WTC11 (cell line): ENCODE data around the gene CERS1. TPM values are rescaled to one million over a fixed set of nuclear protein-coding genes. Genes with fewer than 3 reads are reported as not detected.

ENCODE experiments used
- ATAC-seq: fragments of 200-7000 bp; cut with Tn5 transposase; 2 replicates; pipeline ENCODE4 v1.10.0; 2021; ENCODE audit warnings: mild to moderate bottlenecking, moderate library complexity
- CTCF ChIA-PET: fragments of 300-600 bp; sonication (Branson Sonifier 250); formaldehyde crosslinking; loops from one replicate; lab custom pipeline; 2021; ENCODE audit warnings: antibody characterized with exemption; lab: Charles Lee
- POLR2A ChIA-PET: fragments of 350-600 bp; sonication (Branson Sonifier 250); formaldehyde crosslinking; loops from one replicate; lab custom pipeline; 2021; ENCODE audit warnings: antibody characterized with exemption; lab: Charles Lee
- DNase-seq: peaks from one replicate; pipeline ENCODE4 v3.0.0; 2021; ENCODE audit warnings: low spot score
- H3K27ac Mint-ChIP-seq: 2 replicates; pipeline ENCODE4 v1.8.0; 2021; ENCODE audit warnings: mixed read lengths
- H3K27me3 Mint-ChIP-seq: 2 replicates; pipeline ENCODE4 v1.8.0; 2021; ENCODE audit warnings: low read depth, mild to moderate bottlenecking, moderate library complexity, mixed read lengths
- H3K36me3 Mint-ChIP-seq: 2 replicates; pipeline ENCODE4 v1.8.0; 2021; ENCODE audit warnings: mixed read lengths
- H3K4me1 Mint-ChIP-seq: 2 replicates; pipeline ENCODE4 v1.8.0; 2022; ENCODE audit warnings: mixed read lengths
- H3K4me3 Mint-ChIP-seq: 2 replicates; pipeline ENCODE4 v1.8.0; 2021; ENCODE audit warnings: mild to moderate bottlenecking, moderate library complexity, mixed read lengths
- H3K9me3 Mint-ChIP-seq: 2 replicates; pipeline ENCODE4 v1.8.0; 2021; ENCODE audit warnings: mixed read lengths
- CREM ChIP-seq: sonication (generic); formaldehyde crosslinking; IDR thresholded peaks from 2 replicates; pipeline ENCODE4 v1.8.1; 2022; ENCODE audit warnings: mild to moderate bottlenecking, missing genetic modification reagents, moderate library complexity
- FOXJ3 ChIP-seq: sonication (generic); formaldehyde crosslinking; IDR thresholded peaks from 2 replicates; pipeline ENCODE4 v1.9.0; 2021; ENCODE audit warnings: missing genetic modification reagents, mild to moderate bottlenecking, borderline replicate concordance
- GABPB1 ChIP-seq: sonication (generic); formaldehyde crosslinking; IDR thresholded peaks from 2 replicates; pipeline ENCODE4 v1.8.1; 2023; ENCODE audit warnings: mild to moderate bottlenecking, missing genetic modification reagents
- GTF2I ChIP-seq: fragments of 250-450 bp; sonication (Bioruptor Pico); conservative IDR thresholded peaks from 2 replicates; pipeline ENCODE4 v1.4.0; 2021; ENCODE audit warnings: mild to moderate bottlenecking
- HMGA2 ChIP-seq: fragments of 250-450 bp; sonication (Bioruptor Pico); IDR thresholded peaks from 2 replicates; pipeline ENCODE4 v1.4.0; 2021; ENCODE audit warnings: mild to moderate bottlenecking, moderate library complexity
- JUN ChIP-seq: sonication (generic); formaldehyde crosslinking; IDR thresholded peaks from 2 replicates; pipeline ENCODE4 v1.8.0; 2023; ENCODE audit warnings: mild to moderate bottlenecking, missing genetic modification reagents
- KAT7 ChIP-seq: sonication (generic); formaldehyde crosslinking; IDR thresholded peaks from 2 replicates; pipeline ENCODE4 v1.8.1; 2023; ENCODE audit warnings: missing genetic modification reagents, mild to moderate bottlenecking, borderline replicate concordance
- NFATC4 ChIP-seq: fragments of 250-450 bp; sonication (Bioruptor Pico); IDR thresholded peaks from 2 replicates; pipeline ENCODE4 v1.9.0; 2021; ENCODE audit warnings: mild to moderate bottlenecking
- SMAD3 ChIP-seq: sonication (generic); formaldehyde crosslinking; IDR thresholded peaks from 2 replicates; pipeline ENCODE4 v1.8.0; 2022; ENCODE audit warnings: missing genetic modification reagents, mild to moderate bottlenecking, borderline replicate concordance
- TCF7 ChIP-seq: sonication (generic); formaldehyde crosslinking; IDR thresholded peaks from 2 replicates; pipeline ENCODE4 v1.8.0; 2022; ENCODE audit warnings: mild to moderate bottlenecking, low read depth, missing genetic modification reagents, moderate library complexity
- ZBTB21 ChIP-seq: sonication (generic); formaldehyde crosslinking; IDR thresholded peaks from 2 replicates; pipeline ENCODE4 v1.8.1; 2023; ENCODE audit warnings: mild to moderate bottlenecking, missing genetic modification reagents, borderline replicate concordance
- ZNF138 ChIP-seq: sonication (generic); formaldehyde crosslinking; conservative IDR thresholded peaks from 2 replicates; pipeline ENCODE4 v1.8.1; 2022; ENCODE audit warnings: mild to moderate bottlenecking, moderate library complexity, missing genetic modification reagents
- ZNF263 ChIP-seq: sonication (generic); formaldehyde crosslinking; IDR thresholded peaks from 2 replicates; pipeline ENCODE4 v1.8.1; 2022; ENCODE audit warnings: low read depth, mild to moderate bottlenecking, moderate library complexity, missing genetic modification reagents
- total RNA-seq: library from RNA; stranded (reverse); gene quantifications from 3 replicates; pipeline ENCODE4 v1.2.3, GENCODE V29; 2021
- TF ChIP-seq, protein P1 (sequence below): sonication (generic); formaldehyde crosslinking; IDR thresholded peaks from 2 replicates; pipeline ENCODE4 v1.8.0; 2022; ENCODE audit warnings: mild to moderate bottlenecking, missing genetic modification reagents
- TF ChIP-seq, protein P2 (sequence below): sonication (generic); formaldehyde crosslinking; IDR thresholded peaks from 2 replicates; pipeline ENCODE4 v1.8.0; 2023; ENCODE audit warnings: missing genetic modification reagents, mild to moderate bottlenecking, borderline replicate concordance
- TF ChIP-seq, protein P3 (sequence below): sonication (generic); formaldehyde crosslinking; IDR thresholded peaks from 2 replicates; pipeline ENCODE4 v1.8.0; 2022; ENCODE audit warnings: mild to moderate bottlenecking, missing genetic modification reagents
- TF ChIP-seq, protein P4 (sequence below): sonication (generic); formaldehyde crosslinking; IDR thresholded peaks from 2 replicates; pipeline ENCODE4 v1.8.0; 2022; ENCODE audit warnings: missing genetic modification reagents
- TF ChIP-seq, protein P5 (sequence below): sonication (generic); formaldehyde crosslinking; IDR thresholded peaks from 2 replicates; pipeline ENCODE4 v1.8.1; 2022; ENCODE audit warnings: missing genetic modification reagents, borderline replicate concordance

CERS1 gene
- total RNA-seq, 1 experiment from 2014 or later = 14.7 TPM

DNA sequence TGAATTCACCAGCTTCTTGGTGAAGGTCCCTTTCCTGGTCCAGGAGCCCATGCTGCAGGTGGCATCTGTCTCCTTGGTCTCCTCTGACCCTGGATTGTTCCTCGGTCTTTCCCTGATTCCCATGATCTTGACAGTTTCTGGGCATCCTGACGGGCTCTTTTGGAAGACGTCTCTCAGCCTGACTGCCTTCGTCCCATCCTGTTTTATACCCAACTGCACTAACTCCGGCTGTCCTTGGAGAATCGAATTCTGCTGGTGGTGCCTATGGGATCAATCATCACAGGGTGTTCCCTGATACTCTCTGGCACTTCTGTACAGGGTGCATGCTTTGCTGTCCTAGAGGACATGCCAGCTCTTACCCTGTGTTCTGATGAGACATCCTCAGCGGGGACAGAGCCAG, 19.1 kb downstream of the CERS1 start:
- peaks cover 5% of the 10 kb centered on the region for H3K9me3 Mint-ChIP-seq
- TF ChIP-seq JUN (CRISPR knock-in tag) (no peak), TCF7 (CRISPR knock-in tag) (no peak), GTF2I (CRISPR knock-in tag) (no peak), GABPB1 (CRISPR knock-in tag) (no peak), NFATC4 (CRISPR knock-in tag) (no peak), ZNF263 (CRISPR knock-in tag) (no peak), SMAD3 (CRISPR knock-in tag) (no peak), KAT7 (CRISPR knock-in tag) (no peak), ZBTB21 (CRISPR knock-in tag) (no peak), FOXJ3 (CRISPR knock-in tag) (no peak)
- TF ChIP-seq, protein P1, sequence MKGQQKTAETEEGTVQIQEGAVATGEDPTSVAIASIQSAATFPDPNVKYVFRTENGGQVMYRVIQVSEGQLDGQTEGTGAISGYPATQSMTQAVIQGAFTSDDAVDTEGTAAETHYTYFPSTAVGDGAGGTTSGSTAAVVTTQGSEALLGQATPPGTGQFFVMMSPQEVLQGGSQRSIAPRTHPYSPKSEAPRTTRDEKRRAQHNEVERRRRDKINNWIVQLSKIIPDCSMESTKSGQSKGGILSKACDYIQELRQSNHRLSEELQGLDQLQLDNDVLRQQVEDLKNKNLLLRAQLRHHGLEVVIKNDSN (CRISPR knock-in tag) = no peak
- TF ChIP-seq, protein P2, sequence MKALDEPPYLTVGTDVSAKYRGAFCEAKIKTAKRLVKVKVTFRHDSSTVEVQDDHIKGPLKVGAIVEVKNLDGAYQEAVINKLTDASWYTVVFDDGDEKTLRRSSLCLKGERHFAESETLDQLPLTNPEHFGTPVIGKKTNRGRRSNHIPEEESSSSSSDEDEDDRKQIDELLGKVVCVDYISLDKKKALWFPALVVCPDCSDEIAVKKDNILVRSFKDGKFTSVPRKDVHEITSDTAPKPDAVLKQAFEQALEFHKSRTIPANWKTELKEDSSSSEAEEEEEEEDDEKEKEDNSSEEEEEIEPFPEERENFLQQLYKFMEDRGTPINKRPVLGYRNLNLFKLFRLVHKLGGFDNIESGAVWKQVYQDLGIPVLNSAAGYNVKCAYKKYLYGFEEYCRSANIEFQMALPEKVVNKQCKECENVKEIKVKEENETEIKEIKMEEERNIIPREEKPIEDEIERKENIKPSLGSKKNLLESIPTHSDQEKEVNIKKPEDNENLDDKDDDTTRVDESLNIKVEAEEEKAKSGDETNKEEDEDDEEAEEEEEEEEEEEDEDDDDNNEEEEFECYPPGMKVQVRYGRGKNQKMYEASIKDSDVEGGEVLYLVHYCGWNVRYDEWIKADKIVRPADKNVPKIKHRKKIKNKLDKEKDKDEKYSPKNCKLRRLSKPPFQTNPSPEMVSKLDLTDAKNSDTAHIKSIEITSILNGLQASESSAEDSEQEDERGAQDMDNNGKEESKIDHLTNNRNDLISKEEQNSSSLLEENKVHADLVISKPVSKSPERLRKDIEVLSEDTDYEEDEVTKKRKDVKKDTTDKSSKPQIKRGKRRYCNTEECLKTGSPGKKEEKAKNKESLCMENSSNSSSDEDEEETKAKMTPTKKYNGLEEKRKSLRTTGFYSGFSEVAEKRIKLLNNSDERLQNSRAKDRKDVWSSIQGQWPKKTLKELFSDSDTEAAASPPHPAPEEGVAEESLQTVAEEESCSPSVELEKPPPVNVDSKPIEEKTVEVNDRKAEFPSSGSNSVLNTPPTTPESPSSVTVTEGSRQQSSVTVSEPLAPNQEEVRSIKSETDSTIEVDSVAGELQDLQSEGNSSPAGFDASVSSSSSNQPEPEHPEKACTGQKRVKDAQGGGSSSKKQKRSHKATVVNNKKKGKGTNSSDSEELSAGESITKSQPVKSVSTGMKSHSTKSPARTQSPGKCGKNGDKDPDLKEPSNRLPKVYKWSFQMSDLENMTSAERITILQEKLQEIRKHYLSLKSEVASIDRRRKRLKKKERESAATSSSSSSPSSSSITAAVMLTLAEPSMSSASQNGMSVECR = no peak
- H3K27ac Mint-ChIP-seq = no peak overlapping the region
- no peaks in the 10 kb centered on the region for H3K4me1 Mint-ChIP-seq
- H3K36me3 Mint-ChIP-seq = peaks cover 32% of the 10 kb centered on the region
- peaks cover 12% of the 10 kb centered on the region for H3K27me3 Mint-ChIP-seq
- H3K4me3 Mint-ChIP-seq = no peak overlapping the region
- no peak for DNase-seq
- ATAC-seq = no peak
- CTCF ChIA-PET = interaction anchor here (4.0 kb wide), 1 partner anchor 10 kb away, joined by 14 read pairs; no protein-coding TSS in a partner anchor
- POLR2A ChIA-PET = no interaction called here

DNA sequence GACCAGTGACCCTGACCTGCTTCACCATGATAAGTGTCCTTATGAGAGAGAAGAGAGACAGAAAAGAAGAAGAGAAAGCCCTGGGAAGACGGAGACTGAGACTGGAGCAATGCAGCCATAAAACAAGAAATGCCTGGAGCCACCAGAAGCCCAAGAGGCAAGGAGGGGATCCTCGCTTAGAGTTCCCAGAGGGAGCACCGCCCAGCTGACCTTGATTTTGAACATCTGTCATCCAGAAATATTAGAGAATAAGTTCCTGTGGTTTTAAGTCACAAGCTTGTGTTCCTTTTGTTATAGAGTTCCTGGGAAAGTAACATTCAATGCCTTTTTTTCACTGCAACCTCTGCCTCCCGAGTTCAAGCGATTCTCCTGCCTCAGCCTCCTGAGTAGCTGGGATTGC, 20.2 kb downstream of the CERS1 start:
- DNase-seq = no peak
- TF ChIP-seq, protein P3, sequence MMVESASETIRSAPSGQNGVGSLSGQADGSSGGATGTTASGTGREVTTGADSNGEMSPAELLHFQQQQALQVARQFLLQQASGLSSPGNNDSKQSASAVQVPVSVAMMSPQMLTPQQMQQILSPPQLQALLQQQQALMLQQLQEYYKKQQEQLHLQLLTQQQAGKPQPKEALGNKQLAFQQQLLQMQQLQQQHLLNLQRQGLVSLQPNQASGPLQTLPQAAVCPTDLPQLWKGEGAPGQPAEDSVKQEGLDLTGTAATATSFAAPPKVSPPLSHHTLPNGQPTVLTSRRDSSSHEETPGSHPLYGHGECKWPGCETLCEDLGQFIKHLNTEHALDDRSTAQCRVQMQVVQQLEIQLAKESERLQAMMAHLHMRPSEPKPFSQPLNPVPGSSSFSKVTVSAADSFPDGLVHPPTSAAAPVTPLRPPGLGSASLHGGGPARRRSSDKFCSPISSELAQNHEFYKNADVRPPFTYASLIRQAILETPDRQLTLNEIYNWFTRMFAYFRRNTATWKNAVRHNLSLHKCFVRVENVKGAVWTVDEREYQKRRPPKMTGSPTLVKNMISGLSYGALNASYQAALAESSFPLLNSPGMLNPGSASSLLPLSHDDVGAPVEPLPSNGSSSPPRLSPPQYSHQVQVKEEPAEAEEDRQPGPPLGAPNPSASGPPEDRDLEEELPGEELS (CRISPR knock-in tag) = no peak
- TF ChIP-seq ZNF138 (CRISPR knock-in tag) = no peak
- no peak for TF ChIP-seq CREM (CRISPR knock-in tag)
- no peak for TF ChIP-seq ZBTB21 (CRISPR knock-in tag)
- TF ChIP-seq, protein P4, sequence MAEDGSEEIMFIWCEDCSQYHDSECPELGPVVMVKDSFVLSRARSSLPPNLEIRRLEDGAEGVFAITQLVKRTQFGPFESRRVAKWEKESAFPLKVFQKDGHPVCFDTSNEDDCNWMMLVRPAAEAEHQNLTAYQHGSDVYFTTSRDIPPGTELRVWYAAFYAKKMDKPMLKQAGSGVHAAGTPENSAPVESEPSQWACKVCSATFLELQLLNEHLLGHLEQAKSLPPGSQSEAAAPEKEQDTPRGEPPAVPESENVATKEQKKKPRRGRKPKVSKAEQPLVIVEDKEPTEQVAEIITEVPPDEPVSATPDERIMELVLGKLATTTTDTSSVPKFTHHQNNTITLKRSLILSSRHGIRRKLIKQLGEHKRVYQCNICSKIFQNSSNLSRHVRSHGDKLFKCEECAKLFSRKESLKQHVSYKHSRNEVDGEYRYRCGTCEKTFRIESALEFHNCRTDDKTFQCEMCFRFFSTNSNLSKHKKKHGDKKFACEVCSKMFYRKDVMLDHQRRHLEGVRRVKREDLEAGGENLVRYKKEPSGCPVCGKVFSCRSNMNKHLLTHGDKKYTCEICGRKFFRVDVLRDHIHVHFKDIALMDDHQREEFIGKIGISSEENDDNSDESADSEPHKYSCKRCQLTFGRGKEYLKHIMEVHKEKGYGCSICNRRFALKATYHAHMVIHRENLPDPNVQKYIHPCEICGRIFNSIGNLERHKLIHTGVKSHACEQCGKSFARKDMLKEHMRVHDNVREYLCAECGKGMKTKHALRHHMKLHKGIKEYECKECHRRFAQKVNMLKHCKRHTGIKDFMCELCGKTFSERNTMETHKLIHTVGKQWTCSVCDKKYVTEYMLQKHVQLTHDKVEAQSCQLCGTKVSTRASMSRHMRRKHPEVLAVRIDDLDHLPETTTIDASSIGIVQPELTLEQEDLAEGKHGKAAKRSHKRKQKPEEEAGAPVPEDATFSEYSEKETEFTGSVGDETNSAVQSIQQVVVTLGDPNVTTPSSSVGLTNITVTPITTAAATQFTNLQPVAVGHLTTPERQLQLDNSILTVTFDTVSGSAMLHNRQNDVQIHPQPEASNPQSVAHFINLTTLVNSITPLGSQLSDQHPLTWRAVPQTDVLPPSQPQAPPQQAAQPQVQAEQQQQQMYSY = no peak
- TF ChIP-seq, protein P5, sequence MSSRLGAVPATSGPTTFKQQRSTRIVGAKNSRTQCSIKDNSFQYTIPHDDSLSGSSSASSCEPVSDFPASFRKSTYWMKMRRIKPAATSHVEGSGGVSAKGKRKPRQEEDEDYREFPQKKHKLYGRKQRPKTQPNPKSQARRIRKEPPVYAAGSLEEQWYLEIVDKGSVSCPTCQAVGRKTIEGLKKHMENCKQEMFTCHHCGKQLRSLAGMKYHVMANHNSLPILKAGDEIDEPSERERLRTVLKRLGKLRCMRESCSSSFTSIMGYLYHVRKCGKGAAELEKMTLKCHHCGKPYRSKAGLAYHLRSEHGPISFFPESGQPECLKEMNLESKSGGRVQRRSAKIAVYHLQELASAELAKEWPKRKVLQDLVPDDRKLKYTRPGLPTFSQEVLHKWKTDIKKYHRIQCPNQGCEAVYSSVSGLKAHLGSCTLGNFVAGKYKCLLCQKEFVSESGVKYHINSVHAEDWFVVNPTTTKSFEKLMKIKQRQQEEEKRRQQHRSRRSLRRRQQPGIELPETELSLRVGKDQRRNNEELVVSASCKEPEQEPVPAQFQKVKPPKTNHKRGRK (CRISPR knock-in tag) = no peak
- TF ChIP-seq HMGA2 (CRISPR knock-in tag) = no peak
- Mint-ChIP-seq H3K27ac (no peak overlapping the region), H3K4me3 (no peak overlapping the region), H3K36me3 (peaks cover 25% of the 10 kb centered on the region), H3K9me3 (peaks cover 5% of the 10 kb centered on the region), H3K27me3 (peaks cover 23% of the 10 kb centered on the region), H3K4me1 (peaks cover 8% of the 10 kb centered on the region)
- ATAC-seq = no peak
- ChIA-PET CTCF (interaction anchor here (0.6 to 4.0 kb wide), 3 partner anchors 9 to 100 kb away, joined by 3 to 14 read pairs (median 3); no protein-coding TSS in a partner anchor), POLR2A (no interaction called here)
